K562 (cell line): ENCODE measurements around the gene FAM193A. TPM values are rescaled to one million over a fixed set of nuclear protein-coding genes. Genes with fewer than 3 reads are reported as not detected.

Experiments
- ATAC-seq: fragments of 200-7000 bp; cut with Tn5 transposase; 3 replicates; pipeline ENCODE4 v1.9.1; 2020; ENCODE audit warnings: moderate library complexity
- BruUV-seq: library from RNA; stranded (reverse); fragments of 400-500 nt; replicated peaks from 2 replicates; lab custom pipeline; 2021; lab: Mats Ljungman, UMichigan
- CTCF ChIA-PET: fragments of 300-600 bp; formaldehyde crosslinking; extraction: SDS; loops from one replicate; lab custom pipeline; 2021; ENCODE audit warnings: low intra/inter-chr PET ratio; lab: Yijun Ruan, JAX
- POLR2A ChIA-PET: fragments of 300-600, 350-650 bp; sonication (Branson Sonifier 250); formaldehyde crosslinking; extraction: SDS; loops from one replicate; lab custom pipeline; 2021; ENCODE audit warnings: antibody characterized with exemption, inconsistent platforms; lab: Yijun Ruan, JAX
- DNase-seq, 4 experiments: peaks; one replicate each; pipeline versions ENCODE4 v3.0.0 to v3.0.0-alpha.2; 2011 to 2018; ENCODE audit warnings: low spot score in 3 of 4, mixed read lengths in 3 of 4; ENCODE audit errors: extremely low read depth in 1 of 4
- FAIRE-seq: peaks from 2 replicates; lab custom pipeline; 2011; peaks lifted over from hg19 to GRCh38; lab: Jason Lieb, UNC
- H2AFZ ChIP-seq: 2 replicates; pipeline ENCODE4 v1.6.0; 2011; ENCODE audit warnings: low read depth, low read length, control low read depth, inconsistent platforms
- H3K27ac ChIP-seq: fragments of 200-600 bp; 3 replicates; pipeline ENCODE4 v1.8.0; 2011; ENCODE audit warnings: low read depth, mild to moderate bottlenecking, control low read depth, inconsistent platforms, low read length, moderate library complexity, mixed read lengths; ENCODE audit errors: extremely low read depth
- H3K27me3 ChIP-seq, 2 experiments: fragments of 300-600 bp in 1 of 2; 2 replicates in 1 of 2; 3 replicates in 1 of 2; pipeline versions ENCODE4 v1.6.0 to v1.8.0; 2011; ENCODE audit warnings: inconsistent platforms in 2 of 2, low read length in 2 of 2, mild to moderate bottlenecking in 1 of 2, mixed read lengths in 1 of 2, moderate library complexity in 1 of 2; ENCODE audit not compliant: control insufficient read depth in 2 of 2, insufficient read depth in 2 of 2
- H3K36me3 ChIP-seq: fragments of 300-600 bp; 3 replicates; pipeline ENCODE4 v1.8.0; 2011; ENCODE audit warnings: mild to moderate bottlenecking, low read length, inconsistent platforms; ENCODE audit not compliant: control insufficient read depth, insufficient read depth
- H3K4me1 ChIP-seq, 2 experiments: fragments of 200-600 bp in 1 of 2; replicated peaks in 1 of 2; 2 replicates in 1 of 2; 3 replicates in 1 of 2; pipeline versions ENCODE4 v1.5.1 to v1.8.0; 2011; ENCODE audit warnings: inconsistent platforms in 2 of 2, low read length in 2 of 2, mild to moderate bottlenecking in 1 of 2, mixed read lengths in 1 of 2, moderate library complexity in 1 of 2; ENCODE audit not compliant: control insufficient read depth in 2 of 2, insufficient read depth in 2 of 2
- H3K4me2 ChIP-seq: 2 replicates; pipeline ENCODE4 v1.6.1; 2011; ENCODE audit warnings: low read length, control low read depth, inconsistent platforms, mixed read lengths; ENCODE audit not compliant: insufficient read depth
- H3K4me3 ChIP-seq: fragments of 200-600 bp; sonication (generic), shearing (Covaris generic); 2 replicates; pipeline ENCODE4 v1.5.1; 2016; ENCODE audit warnings: control low read depth, inconsistent platforms
- H3K79me2 ChIP-seq: fragments of 200-600 bp; 3 replicates; pipeline ENCODE4 v1.8.0; 2011; ENCODE audit warnings: low read length, inconsistent platforms; ENCODE audit not compliant: control insufficient read depth, insufficient read depth
- H3K9ac ChIP-seq, 2 experiments: 2 replicates each; pipeline versions ENCODE4 v1.6.0 to v1.6.1; 2011; ENCODE audit warnings: low read depth in 2 of 2, low read length in 2 of 2, control low read depth in 1 of 2, inconsistent platforms in 1 of 2, mild to moderate bottlenecking in 1 of 2, mixed read lengths in 1 of 2; ENCODE audit not compliant: insufficient read depth in 1 of 2
- H3K9me1 ChIP-seq: one replicate; pipeline ENCODE4 v1.6.0; 2011; ENCODE audit warnings: inconsistent platforms, mild to moderate bottlenecking, low read length, moderate library complexity; ENCODE audit not compliant: control insufficient read depth, insufficient read depth
- H3K9me3 ChIP-seq: replicated peaks from 2 replicates; pipeline ENCODE4 v1.5.1; 2011; ENCODE audit warnings: low read depth, low read length, inconsistent platforms; ENCODE audit not compliant: control insufficient read depth, insufficient read depth
- H4K20me1 ChIP-seq: replicated peaks from 2 replicates; pipeline ENCODE4 v1.6.1; 2011; ENCODE audit warnings: low read length, inconsistent platforms, mixed read lengths; ENCODE audit not compliant: control insufficient read depth, insufficient read depth
- BCOR ChIP-seq: fragments of 450-650 bp; IDR thresholded peaks from 2 replicates; pipeline ENCODE4 v1.6.1; 2016
- HNRNPUL1 ChIP-seq: fragments of 200-400 bp; formaldehyde crosslinking; IDR thresholded peaks from 2 replicates; pipeline ENCODE4 v1.6.1; 2017; ENCODE audit warnings: low read length
- JUNB ChIP-seq: fragments of 450-650 bp; formaldehyde crosslinking; conservative IDR thresholded peaks from 2 replicates; pipeline ENCODE4 v1.4.0; 2020; ENCODE audit warnings: mild to moderate bottlenecking
- MYC ChIP-seq, 2 experiments: fragments of 250-450 bp in 1 of 2; sonication (Bioruptor Pico) in 1 of 2; IDR thresholded peaks; 2 replicates each; pipeline versions ENCODE4 v1.5.1 to v1.6.1; 2012 to 2021; ENCODE audit warnings: low read depth in 2 of 2, borderline replicate concordance in 1 of 2, improper control_type of control experiment in 1 of 2, low read length in 1 of 2, mild to moderate bottlenecking in 1 of 2, moderate library complexity in 1 of 2
- MYNN ChIP-seq, 2 experiments: sonication (generic); formaldehyde crosslinking in 1 of 2; IDR thresholded peaks; 2 replicates each; pipeline versions ENCODE4 v1.5.0 to v1.6.1; 2016 to 2020; ENCODE audit warnings: antibody characterized with exemption in 1 of 2, missing genetic modification reagents in 1 of 2
- NFIC ChIP-seq: fragments of 450-650 bp; IDR thresholded peaks from 2 replicates; pipeline ENCODE4 v1.6.1; 2017; ENCODE audit warnings: mild to moderate bottlenecking, inconsistent platforms
- NFIX ChIP-seq: fragments of 250-450 bp; sonication (Bioruptor Pico); IDR thresholded peaks from 2 replicates; pipeline ENCODE4 v1.4.0; 2020; ENCODE audit warnings: low read depth, mild to moderate bottlenecking, moderate library complexity
- POLR2AphosphoS2 ChIP-seq: IDR thresholded peaks from 2 replicates; pipeline ENCODE4 v1.6.1; 2012; ENCODE audit warnings: low read length, improper control_type of control experiment
- RBM17 ChIP-seq: fragments of 200-400 bp; formaldehyde crosslinking; IDR thresholded peaks from 2 replicates; pipeline ENCODE4 v1.6.1; 2017; ENCODE audit warnings: low read depth, mild to moderate bottlenecking, low read length, borderline replicate concordance
- SRF ChIP-seq, 2 experiments: fragments of 250-450, 450-650 bp in 1 of 2; sonication (Bioruptor Pico) in 1 of 2; sonication (generic) in 1 of 2; formaldehyde crosslinking; IDR thresholded peaks; 2 replicates each; pipeline versions ENCODE4 v1.5.0 to v1.5.1; 2020 to 2022; ENCODE audit warnings: mild to moderate bottlenecking in 1 of 2, missing genetic modification reagents in 1 of 2
- ZBTB17 ChIP-seq: fragments of 450-650 bp; formaldehyde crosslinking; IDR thresholded peaks from 2 replicates; pipeline ENCODE4 v1.4.0; 2020; ENCODE audit warnings: mild to moderate bottlenecking
- ZNF143 ChIP-seq: sonication (generic); formaldehyde crosslinking; IDR thresholded peaks from 2 replicates; pipeline ENCODE4 v1.9.0; 2022; ENCODE audit warnings: mild to moderate bottlenecking, missing genetic modification reagents
- ZNF174 ChIP-seq: fragments of 250-450 bp; sonication (Bioruptor Pico); IDR thresholded peaks from 2 replicates; pipeline ENCODE4 v1.4.0; 2020; ENCODE audit warnings: mild to moderate bottlenecking
- ZNF764 ChIP-seq: fragments of 250-450 bp; sonication (Bioruptor Pico); IDR thresholded peaks from 2 replicates; pipeline ENCODE4 v1.4.0; 2020; ENCODE audit warnings: low read depth, mild to moderate bottlenecking, moderate library complexity
- whole genome bisulfite sequencing: fragments of 100-300 bp; shearing (Covaris generic); methylation state at CpG from one replicate; pipeline ENCODE4 v1.1.6; 2016; ENCODE audit warnings: low coverage, mixed read lengths; ENCODE audit not compliant: insufficient coverage; ENCODE audit errors: missing lambda C conversion rate; 5-methylcytosine and 5-hydroxymethylcytosine counted together
- in situ Hi-C: fragments of 300-500 bp; cut with MboI; formaldehyde crosslinking; loops from 4 replicates; pipeline ENCODE4 v1.15.0; 2018; ENCODE audit warnings: inconsistent platforms, mixed read lengths
- intact Hi-C: fragments of 100-400 bp; cut with micrococcal nuclease; formaldehyde crosslinking; loops from 2 replicates; pipeline ENCODE4 v1.14.2; 2022
- polyA plus RNA-seq, 8 experiments: library from polyadenylated mRNA; depleted of rRNA in 4 of 8; stranded (reverse) in 5 of 8; unstranded in 3 of 8; fragments of >200 nt; fragmentation: Nextera tagmentation in 2 of 8; fragmentation: Illumina TruSeq in 1 of 8; extraction: Ambion mirVana in 2 of 8; extraction: Trizol in 1 of 8; gene quantifications; 2 replicates each; pipeline versions ENCODE4 v1.2.1 to v1.2.3, GENCODE V29; 2011 to 2014; ENCODE audit warnings: inconsistent platforms in 1 of 8, missing spikeins in 1 of 8
- total RNA-seq, 7 experiments: library from RNA; depleted of rRNA in 6 of 7; stranded (reverse); fragments of >200 nt in 6 of 7; fragmentation: Illumina TruSeq in 2 of 7; extraction: Trizol in 2 of 7; gene quantifications; 2 replicates each; pipeline versions ENCODE4 v1.2.1 to v1.2.3, GENCODE V29; 2011 to 2021; ENCODE audit warnings: low replicate concordance in 1 of 7
- TF ChIP-seq, protein P1 (sequence below): IDR thresholded peaks from 2 replicates; pipeline ENCODE4 v1.6.1; 2014; ENCODE audit warnings: antibody characterized with exemption
- TF ChIP-seq, protein P2 (sequence below): sonication (generic); formaldehyde crosslinking; IDR thresholded peaks from 2 replicates; pipeline ENCODE4 v1.8.0; 2022; ENCODE audit warnings: missing genetic modification reagents, mild to moderate bottlenecking, borderline replicate concordance
- TF ChIP-seq, protein P3 (sequence below): fragments of 250-450 bp; sonication (Bioruptor Pico); IDR thresholded peaks from 2 replicates; pipeline ENCODE4 v1.8.0; 2021; ENCODE audit warnings: moderate library complexity, mild to moderate bottlenecking, inconsistent platforms

FAM193A gene
- total and polyA plus RNA-seq, 9 of the 15 experiments (the other 6 are each of a cell fraction or from before 2014, with no cell fraction given) = 0.46 to 24.6 (median 9.6) TPM

DNA sequence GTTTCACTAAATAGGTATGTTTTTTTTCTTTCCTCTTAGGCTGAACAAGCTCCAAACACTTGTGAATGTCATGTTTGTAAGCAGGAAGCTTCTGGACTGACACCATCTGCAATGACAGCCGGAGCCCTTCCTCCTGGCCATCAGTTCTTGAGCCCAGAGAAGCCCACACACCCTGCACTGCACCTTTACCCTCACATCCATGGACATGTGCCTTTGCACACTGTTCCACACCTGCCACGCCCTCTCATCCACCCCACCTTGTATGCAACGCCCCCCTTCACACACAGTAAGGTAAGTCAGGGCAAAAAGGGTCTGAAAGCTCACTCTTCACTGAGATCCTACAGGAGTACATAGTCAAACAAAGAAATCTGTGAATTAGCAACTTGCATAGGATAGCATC is 135.6 kb downstream of the FAM193A start:
- peaks cover 68% of the 10 kb centered on the region for H3K36me3 ChIP-seq
- in situ Hi-C loops = no loop called here
- no peak for FAIRE-seq
- peaks cover 3% of the 10 kb centered on the region; the same call in 1 of the 3 replicates for H3K79me2 ChIP-seq
- ATAC-seq = no peak
- H4K20me1 ChIP-seq = peaks cover 3% of the 10 kb centered on the region; the same call in 1 of the 2 replicates
- TF ChIP-seq, protein P1, sequence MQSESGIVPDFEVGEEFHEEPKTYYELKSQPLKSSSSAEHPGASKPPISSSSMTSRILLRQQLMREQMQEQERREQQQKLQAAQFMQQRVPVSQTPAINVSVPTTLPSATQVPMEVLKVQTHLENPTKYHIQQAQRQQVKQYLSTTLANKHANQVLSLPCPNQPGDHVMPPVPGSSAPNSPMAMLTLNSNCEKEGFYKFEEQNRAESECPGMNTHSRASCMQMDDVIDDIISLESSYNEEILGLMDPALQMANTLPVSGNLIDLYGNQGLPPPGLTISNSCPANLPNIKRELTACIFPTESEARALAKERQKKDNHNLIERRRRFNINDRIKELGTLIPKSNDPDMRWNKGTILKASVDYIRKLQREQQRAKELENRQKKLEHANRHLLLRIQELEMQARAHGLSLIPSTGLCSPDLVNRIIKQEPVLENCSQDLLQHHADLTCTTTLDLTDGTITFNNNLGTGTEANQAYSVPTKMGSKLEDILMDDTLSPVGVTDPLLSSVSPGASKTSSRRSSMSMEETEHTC = no peak
- TF ChIP-seq ZNF174 (CRISPR knock-in tag) = no peak
- TF ChIP-seq MYNN (IDR thresholded peaks at IDR 0.05) = no peak
- no peak for TF ChIP-seq MYNN (CRISPR knock-in tag; IDR thresholded peaks at IDR 0.05)
- TF ChIP-seq NFIX = no peak
- no peak for TF ChIP-seq NFIC
- TF ChIP-seq, protein P2, sequence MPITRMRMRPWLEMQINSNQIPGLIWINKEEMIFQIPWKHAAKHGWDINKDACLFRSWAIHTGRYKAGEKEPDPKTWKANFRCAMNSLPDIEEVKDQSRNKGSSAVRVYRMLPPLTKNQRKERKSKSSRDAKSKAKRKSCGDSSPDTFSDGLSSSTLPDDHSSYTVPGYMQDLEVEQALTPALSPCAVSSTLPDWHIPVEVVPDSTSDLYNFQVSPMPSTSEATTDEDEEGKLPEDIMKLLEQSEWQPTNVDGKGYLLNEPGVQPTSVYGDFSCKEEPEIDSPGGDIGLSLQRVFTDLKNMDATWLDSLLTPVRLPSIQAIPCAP (CRISPR knock-in tag) = no peak
- TF ChIP-seq POLR2AphosphoS2 = no peak
- TF ChIP-seq RBM17 = no peak
- TF ChIP-seq JUNB (CRISPR knock-in tag) = no peak
- TF ChIP-seq MYC (IDR thresholded peaks at IDR 0.05; ENCODE audit: low read depth, low read length) = no peak
- no peak for TF ChIP-seq MYC (CRISPR knock-in tag; IDR thresholded peaks at IDR 0.05; ENCODE audit: borderline replicate concordance, low read depth)
- TF ChIP-seq ZNF764 (CRISPR knock-in tag) = no peak
- TF ChIP-seq HNRNPUL1 = no peak
- no peak for TF ChIP-seq SRF (CRISPR knock-in tag; IDR thresholded peaks at IDR 0.05)
- TF ChIP-seq, protein P3, sequence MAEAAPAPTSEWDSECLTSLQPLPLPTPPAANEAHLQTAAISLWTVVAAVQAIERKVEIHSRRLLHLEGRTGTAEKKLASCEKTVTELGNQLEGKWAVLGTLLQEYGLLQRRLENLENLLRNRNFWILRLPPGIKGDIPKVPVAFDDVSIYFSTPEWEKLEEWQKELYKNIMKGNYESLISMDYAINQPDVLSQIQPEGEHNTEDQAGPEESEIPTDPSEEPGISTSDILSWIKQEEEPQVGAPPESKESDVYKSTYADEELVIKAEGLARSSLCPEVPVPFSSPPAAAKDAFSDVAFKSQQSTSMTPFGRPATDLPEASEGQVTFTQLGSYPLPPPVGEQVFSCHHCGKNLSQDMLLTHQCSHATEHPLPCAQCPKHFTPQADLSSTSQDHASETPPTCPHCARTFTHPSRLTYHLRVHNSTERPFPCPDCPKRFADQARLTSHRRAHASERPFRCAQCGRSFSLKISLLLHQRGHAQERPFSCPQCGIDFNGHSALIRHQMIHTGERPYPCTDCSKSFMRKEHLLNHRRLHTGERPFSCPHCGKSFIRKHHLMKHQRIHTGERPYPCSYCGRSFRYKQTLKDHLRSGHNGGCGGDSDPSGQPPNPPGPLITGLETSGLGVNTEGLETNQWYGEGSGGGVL (CRISPR knock-in tag) = no peak
- TF ChIP-seq BCOR = no peak
- TF ChIP-seq ZBTB17 (CRISPR knock-in tag) = no peak
- no peak for TF ChIP-seq ZNF143 (CRISPR knock-in tag)
- no TSS peak for BruUV-seq
- H2AFZ ChIP-seq = no peak overlapping the region
- H3K9ac ChIP-seq = no peak overlapping the region
- H3K4me3 ChIP-seq = no peak overlapping the region
- no peak for DNase-seq
- H3K4me2 ChIP-seq = no peak overlapping the region
- intact Hi-C loops = no loop called here
- H3K27ac ChIP-seq = no peak overlapping the region
- H3K27me3 ChIP-seq = no peaks in the 10 kb centered on the region
- POLR2A ChIA-PET = interaction anchor here (0.6 kb wide), 1 partner anchor 135 kb away, joined by 3 read pairs; no protein-coding TSS in a partner anchor
- no peaks in the 10 kb centered on the region for H3K9me1 ChIP-seq
- CTCF ChIA-PET = no interaction called here
- WGBS = 98% methylated on average over 3 of the region's 3 CpGs
- no peaks in the 10 kb centered on the region for H3K9me3 ChIP-seq
- no peaks in the 10 kb centered on the region for H3K4me1 ChIP-seq
